WTC11 (cell line): ENCODE measurements around the gene INO80D. TPM values are rescaled to one million over a fixed set of nuclear protein-coding genes. Genes with fewer than 3 reads are reported as not detected.

Source experiments
- ATAC-seq: fragments of 200-7000 bp; cut with Tn5 transposase; 2 replicates; pipeline ENCODE4 v1.10.0; 2021; ENCODE audit warnings: mild to moderate bottlenecking, moderate library complexity
- CTCF ChIA-PET: fragments of 300-600 bp; sonication (Branson Sonifier 250); formaldehyde crosslinking; loops from one replicate; lab custom pipeline; 2021; ENCODE audit warnings: antibody characterized with exemption; lab: Charles Lee
- POLR2A ChIA-PET: fragments of 350-600 bp; sonication (Branson Sonifier 250); formaldehyde crosslinking; loops from one replicate; lab custom pipeline; 2021; ENCODE audit warnings: antibody characterized with exemption; lab: Charles Lee
- DNase-seq: peaks from one replicate; pipeline ENCODE4 v3.0.0; 2021; ENCODE audit warnings: low spot score
- H3K27ac Mint-ChIP-seq: 2 replicates; pipeline ENCODE4 v1.8.0; 2021; ENCODE audit warnings: mixed read lengths
- H3K27me3 Mint-ChIP-seq: 2 replicates; pipeline ENCODE4 v1.8.0; 2021; ENCODE audit warnings: low read depth, mild to moderate bottlenecking, moderate library complexity, mixed read lengths
- H3K36me3 Mint-ChIP-seq: 2 replicates; pipeline ENCODE4 v1.8.0; 2021; ENCODE audit warnings: mixed read lengths
- H3K4me1 Mint-ChIP-seq: 2 replicates; pipeline ENCODE4 v1.8.0; 2022; ENCODE audit warnings: mixed read lengths
- H3K4me3 Mint-ChIP-seq: 2 replicates; pipeline ENCODE4 v1.8.0; 2021; ENCODE audit warnings: mild to moderate bottlenecking, moderate library complexity, mixed read lengths
- H3K9me3 Mint-ChIP-seq: 2 replicates; pipeline ENCODE4 v1.8.0; 2021; ENCODE audit warnings: mixed read lengths
- IRF2 ChIP-seq: sonication (generic); formaldehyde crosslinking; IDR thresholded peaks from 2 replicates; pipeline ENCODE4 v1.8.0; 2022; ENCODE audit warnings: low read depth, missing genetic modification reagents, borderline replicate concordance
- MXD4 ChIP-seq: fragments of 250-450 bp; sonication (Bioruptor Pico); IDR thresholded peaks from 2 replicates; pipeline ENCODE4 v1.8.0; 2021; ENCODE audit warnings: mild to moderate bottlenecking, moderate library complexity, borderline replicate concordance
- total RNA-seq: library from RNA; stranded (reverse); gene quantifications from 3 replicates; pipeline ENCODE4 v1.2.3, GENCODE V29; 2021

Gene INO80D
- total RNA-seq, 1 experiment from 2014 or later: 30.9 TPM

GRCh38 chr2:205946226-205946625 is 139.7 kb downstream of the INO80D start:
- H3K36me3 Mint-ChIP-seq: peaks cover 2% of the 10 kb centered on the region; the same call in 1 of the 2 replicates
- no peak overlapping the region for H3K27ac Mint-ChIP-seq

More at GRCh38 chr2:205946226-205946625, 139.7 kb downstream of the INO80D start:
- DNase-seq (no peak), ATAC-seq (no peak)
- H3K4me1 Mint-ChIP-seq: peaks cover 20% of the 10 kb centered on the region
- TF ChIP-seq IRF2 (CRISPR knock-in tag) (no peak), MXD4 (CRISPR knock-in tag) (no peak)
- TF ChIP-seq, all 79 proteins: peak for 0
- H3K27me3 Mint-ChIP-seq: no peaks in the 10 kb centered on the region
- CTCF ChIA-PET: interaction anchor here (3.4 kb wide), 1 partner anchor 21 kb away, joined by 38 read pairs; no protein-coding TSS in a partner anchor
- POLR2A ChIA-PET: no interaction called here
- peaks cover 3% of the 10 kb centered on the region for H3K9me3 Mint-ChIP-seq
- H3K4me3 Mint-ChIP-seq: no peak overlapping the region

Other genes with a start within 250 kb of the INO80D start
- gene NDUFS1, start 73.3 kb upstream of the INO80D start, total RNA-seq: 95.6 to 106 TPM (median 98.9 TPM) in 3 replicates
- gene EEF1B2, start 73.7 kb upstream of the INO80D start, total RNA-seq: 596 to 611 TPM (median 603 TPM) in 3 replicates
- 15.6 to 16.1 TPM (median 16.0 TPM) in 3 replicates for gene ZDBF2, start 188.5 kb upstream of the INO80D start, total RNA-seq